ENCODE measurements around the gene ABCA7.

The ABCA7 gene

GRCh38 chr19:1039646-1040475, at the start of gene ABCA7:
Gene ABCA7 (plus strand): TSS chr19:1040107. CDS start chr19:1041362, 1,255 bp downstream.
- peak; percentile 98 to 99 for DNase-seq (ENCODE audit: low read depth in 2 of 2)

DNA sequence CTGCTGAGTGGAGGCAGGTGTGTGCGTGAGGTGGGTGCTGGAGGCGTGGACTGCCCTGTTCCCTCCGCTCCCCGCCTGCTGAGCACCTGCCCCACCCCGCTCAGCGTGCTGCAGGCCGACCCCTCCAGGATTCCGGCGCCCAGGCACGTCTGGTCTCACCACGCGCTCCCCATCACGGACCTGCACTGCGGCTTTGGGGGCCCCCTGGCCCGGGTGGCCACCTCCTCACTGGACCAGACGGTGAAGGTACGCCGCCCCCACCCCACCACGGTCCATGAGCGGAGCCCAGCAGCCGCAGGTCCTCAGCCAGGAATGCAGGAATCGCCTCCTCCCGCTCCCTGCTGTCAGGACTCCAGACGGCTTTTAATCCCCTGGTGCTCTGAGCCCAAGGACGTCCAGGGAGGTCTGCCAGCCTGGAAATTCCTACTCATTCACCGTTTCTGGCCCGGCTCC, 49.8 kb upstream of the ABCA7 start:
- DNase-seq (ENCODE audit: low read depth in 2 of 2), result no peak

DNA sequence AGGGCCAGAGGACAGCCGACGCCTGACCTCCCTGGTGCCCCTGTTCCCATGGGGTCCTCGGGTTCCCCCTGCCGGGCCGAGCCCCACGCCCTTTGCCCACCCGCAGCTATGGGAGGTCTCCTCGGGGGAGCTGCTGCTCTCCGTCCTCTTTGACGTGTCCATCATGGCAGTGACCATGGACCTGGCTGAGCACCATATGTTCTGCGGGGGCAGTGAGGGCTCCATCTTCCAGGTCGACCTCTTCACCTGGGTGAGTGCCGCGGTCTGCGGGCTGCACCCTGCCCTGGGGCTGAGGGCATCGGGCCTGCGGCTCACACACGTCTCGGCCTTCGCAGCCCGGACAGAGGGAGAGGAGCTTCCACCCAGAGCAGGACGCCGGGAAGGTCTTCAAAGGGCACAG, 49.2 kb upstream of the ABCA7 start:
- no peak for DNase-seq (ENCODE audit: low read depth in 2 of 2)

- DNase-seq (ENCODE audit: low read depth in 2 of 2), result peak in 1 of 2 donors; percentile 14
Measured at GRCh38 chr19:991174-991931, 48.6 kb upstream of the ABCA7 start.

GRCh38 chr19:991932-992669, 47.8 kb upstream of the ABCA7 start:
- no peak for DNase-seq (ENCODE audit: low read depth in 2 of 2)

GRCh38 chr19:992670-993055, 47.2 kb upstream of the ABCA7 start:
- no peak for DNase-seq (ENCODE audit: low read depth in 2 of 2)

DNA sequence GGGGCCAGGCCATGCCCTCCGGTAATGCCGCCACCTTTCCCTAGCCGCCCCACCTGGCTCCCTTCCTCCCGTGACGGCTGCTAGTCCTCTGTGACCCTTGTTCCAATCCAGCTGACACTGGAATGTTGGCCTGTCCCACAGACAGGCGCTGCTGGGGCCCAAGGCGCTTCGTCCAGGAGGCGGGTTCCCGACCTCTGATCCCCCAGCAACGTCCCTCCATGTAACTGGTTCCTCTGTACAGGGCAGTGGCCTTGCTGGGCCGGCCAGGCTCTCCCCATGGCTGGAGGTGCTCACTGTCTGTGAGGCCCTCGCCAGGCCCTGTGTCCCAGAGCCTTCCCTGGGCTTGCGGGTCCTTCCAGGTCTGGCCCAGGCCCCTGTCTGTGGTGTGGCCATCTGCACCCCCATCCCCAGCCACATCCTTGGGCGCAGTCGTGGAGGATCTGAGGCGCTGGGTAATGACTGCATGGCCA, 46.5 kb upstream of the ABCA7 start:
- no peak for DNase-seq (ENCODE audit: low read depth in 2 of 2)

GRCh38 chr19:993831-994393, 46.0 kb upstream of the ABCA7 start:
- DNase-seq (ENCODE audit: low read depth in 2 of 2), result no peak

GRCh38 chr19:994516-994915, 45.4 kb upstream of the ABCA7 start:
- no peak for DNase-seq (ENCODE audit: low read depth in 2 of 2)

DNA sequence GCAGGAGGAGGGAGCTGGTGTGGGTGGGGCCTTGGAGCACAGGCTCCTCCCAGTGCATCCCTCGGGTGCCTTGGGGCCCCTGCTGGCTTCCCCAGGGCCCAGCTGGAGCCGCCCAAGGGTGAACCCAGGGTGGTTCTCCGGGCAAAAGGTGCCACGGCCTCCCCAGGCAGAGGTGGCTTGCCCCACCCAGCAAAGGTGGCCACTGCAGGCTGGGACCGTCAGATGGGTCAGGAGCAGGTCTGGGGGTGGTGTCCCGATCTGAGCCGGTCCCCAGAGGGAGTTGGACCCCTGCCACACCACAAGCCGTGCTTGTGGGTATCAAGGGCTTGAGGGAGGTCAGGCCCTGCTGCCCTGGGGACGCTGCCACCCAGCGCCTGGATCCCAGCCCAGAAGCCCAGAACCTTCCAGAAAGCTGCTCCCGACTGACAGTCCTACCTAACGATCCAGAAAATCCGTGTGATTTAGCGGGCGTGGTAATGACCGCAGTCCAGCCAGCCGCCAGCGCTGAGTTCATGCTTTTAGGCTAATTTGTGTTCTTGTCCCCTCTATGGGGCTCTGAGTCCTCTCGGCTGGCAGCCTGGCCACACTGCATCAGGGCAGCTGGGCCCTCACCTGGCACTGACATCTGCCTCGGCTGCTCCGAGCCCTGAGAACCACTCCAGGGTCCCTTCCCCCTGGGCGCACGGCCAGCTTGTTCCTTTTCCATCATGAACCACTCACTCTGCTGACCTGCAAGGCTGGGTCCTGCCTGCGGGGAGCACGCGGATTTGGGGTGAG, 44.7 kb upstream of the ABCA7 start:
- no peak for DNase-seq (ENCODE audit: low read depth in 2 of 2)

DNA sequence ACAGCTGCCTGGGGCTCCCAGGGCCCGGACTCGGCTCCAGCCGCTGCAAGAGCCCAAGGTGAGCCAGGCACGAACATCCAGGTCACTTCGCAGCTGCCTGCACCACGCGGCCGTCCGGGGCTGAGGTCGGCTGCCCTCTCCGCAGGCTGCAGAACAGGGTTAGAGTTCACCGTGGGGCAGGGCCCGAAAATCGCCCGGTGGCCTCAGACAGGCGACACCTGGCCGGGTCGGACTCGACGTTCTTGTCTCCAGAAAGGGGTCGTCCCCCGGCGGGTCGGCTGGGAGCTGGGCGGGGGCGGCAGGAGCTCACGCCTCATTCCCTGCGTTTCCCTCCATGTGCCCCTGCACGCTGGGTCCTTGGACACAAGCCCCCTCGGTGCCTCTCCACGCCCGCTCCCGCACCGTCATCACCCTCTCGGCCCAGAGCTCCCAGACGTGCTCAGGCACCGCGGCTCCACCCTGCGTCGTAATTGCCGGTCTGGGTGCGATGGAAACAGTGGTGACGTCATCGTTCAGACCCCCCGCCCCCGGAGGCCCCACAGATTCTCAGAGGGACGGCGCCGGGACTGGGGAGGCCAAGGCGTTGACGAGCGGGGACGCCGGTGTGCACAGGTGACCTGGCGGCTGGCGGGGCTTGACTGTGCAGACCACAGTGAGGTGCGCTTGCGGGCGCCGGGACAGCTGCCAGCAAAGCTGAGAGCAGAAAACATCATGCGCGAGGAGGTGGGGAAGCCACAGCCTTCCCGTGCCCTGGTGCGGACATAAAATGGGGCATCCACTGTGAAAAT, 43.7 kb upstream of the ABCA7 start:
- peak; percentile 42 to 61 for DNase-seq (ENCODE audit: low read depth in 2 of 2)

- DNase-seq (ENCODE audit: low read depth in 2 of 2), result no peak
Measured at GRCh38 chr19:998064-998463, 41.8 kb upstream of the ABCA7 start.

DNA sequence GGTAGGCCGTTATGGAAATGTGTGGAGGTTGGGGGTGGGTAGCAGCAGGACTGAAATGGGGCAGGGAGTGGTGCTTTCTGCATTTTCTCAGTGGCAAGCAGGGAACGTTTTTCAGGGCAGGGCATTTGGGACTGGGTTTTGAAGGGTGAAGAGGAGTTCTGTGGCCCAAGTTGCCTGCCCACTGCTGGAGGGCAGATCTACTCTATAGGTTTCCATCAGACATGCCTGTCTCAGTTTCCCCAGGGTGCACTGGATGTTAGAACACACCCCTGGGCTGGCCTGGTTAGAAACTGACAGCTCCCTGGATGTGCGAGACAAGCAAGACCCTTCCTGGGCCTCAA, 40.6 kb upstream of the ABCA7 start:
- DNase-seq (ENCODE audit: low read depth in 2 of 2), result no peak

DNA sequence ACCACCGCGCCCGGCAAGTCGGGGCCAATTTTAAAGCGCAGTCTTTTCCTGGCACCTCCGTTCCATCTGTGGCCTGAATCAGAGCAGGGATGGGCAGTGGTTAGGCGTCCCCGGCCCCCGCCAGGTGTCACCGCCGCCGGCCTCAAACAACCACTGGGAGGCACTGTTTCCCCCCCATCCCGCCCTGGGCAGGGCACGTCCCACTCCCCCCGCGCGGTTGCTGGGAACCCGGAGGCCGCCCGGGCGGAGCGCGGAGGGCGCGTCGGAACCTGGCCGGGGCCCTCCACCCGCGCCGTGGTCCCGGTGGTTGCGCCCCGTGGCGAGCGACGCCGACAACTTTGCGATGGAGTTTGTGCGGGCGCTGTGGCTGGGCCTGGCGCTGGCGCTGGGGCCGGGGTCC, 39.8 kb upstream of the ABCA7 start, which contains the start of gene GRIN3B:
Gene GRIN3B (plus strand): TSS at position 325 of the 400 bp plus-strand sequence. CDS start 19 bp downstream, at position 344.
- DNase-seq (ENCODE audit: low read depth in 2 of 2), result peak in 1 of 2 donors; percentile 25

DNA sequence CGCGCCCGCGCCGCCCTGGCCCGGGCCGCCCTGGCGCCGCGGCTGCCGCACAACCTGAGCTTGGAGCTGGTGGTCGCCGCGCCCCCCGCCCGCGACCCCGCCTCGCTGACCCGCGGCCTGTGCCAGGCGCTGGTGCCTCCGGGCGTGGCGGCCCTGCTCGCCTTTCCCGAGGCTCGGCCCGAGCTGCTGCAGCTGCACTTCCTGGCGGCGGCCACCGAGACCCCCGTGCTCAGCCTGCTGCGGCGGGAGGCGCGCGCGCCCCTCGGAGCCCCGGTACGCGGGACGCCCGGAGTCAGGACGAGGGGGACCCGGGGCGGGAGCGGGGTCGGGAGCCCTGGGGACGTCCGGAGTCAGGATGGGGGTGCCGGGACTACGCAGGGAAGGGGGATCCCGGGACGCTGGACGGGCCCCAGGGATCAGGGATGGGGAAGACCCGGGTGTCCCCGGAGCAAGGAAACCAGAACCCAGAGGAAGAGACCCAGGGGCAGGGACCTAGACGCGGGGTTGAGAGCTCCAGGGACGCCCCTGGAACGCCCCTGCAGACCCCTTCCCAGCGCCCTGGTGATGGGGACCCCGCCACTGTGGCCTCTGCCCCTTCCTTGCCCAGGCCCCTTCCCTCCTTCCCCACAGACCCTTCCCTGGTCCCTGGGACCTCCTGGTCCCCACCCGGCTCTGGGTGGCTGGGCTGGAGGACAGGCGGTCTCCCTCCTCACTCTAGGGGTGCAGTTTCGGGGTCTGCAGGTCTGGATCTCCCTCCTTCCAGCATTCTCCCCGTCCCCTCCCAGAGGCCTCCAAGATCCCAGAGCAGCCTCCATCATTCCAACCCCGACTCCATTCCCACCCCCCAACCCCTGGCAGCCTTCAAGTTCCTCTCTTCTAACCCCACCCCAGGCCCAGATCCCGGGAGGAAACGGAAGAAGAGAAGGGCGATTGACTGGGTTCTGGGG, 39.0 kb upstream of the ABCA7 start:
- DNase-seq (ENCODE audit: low read depth in 2 of 2), result no peak

- DNase-seq (ENCODE audit: low read depth in 2 of 2), result peak in 1 of 2 donors; percentile 34
Measured at GRCh38 chr19:1001538-1002166, 38.3 kb upstream of the ABCA7 start.

DNA sequence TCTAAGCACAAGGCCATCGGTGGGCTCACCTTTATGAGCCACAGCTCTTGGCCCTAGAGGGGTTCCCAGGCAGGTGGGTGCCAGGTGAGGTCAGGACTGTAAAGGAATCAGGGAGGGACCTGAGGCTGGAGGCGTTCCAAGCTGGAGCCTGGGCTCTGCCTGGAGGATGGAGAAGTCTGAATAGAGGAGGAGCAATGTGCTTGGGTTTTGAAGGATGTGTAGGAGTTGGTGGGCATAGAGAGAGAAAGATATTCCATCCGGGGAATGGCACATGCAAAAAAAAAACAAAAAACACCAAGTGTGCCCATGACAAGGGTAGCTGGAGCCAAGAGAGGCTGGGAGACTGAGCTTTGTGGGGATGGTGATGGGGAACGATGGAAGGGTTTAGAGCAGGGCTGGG, 37.3 kb upstream of the ABCA7 start:
- no peak for DNase-seq (ENCODE audit: low read depth in 2 of 2)

- DNase-seq (ENCODE audit: low read depth in 2 of 2), result no peak
Measured at GRCh38 chr19:1003283-1003682, 36.6 kb upstream of the ABCA7 start.
